Vein endothelial cell (primary cell): Measurements from ENCODE around the gene TACC2. TPM values are rescaled to one million over a fixed set of nuclear protein-coding genes. Genes with fewer than 3 reads are reported as not detected.

ENCODE experiments used
- small RNA-seq: library from RNA; depleted of rRNA; stranded (forward); fragments of <200 nt; gene quantifications from one replicate; pipeline ENCODE3, GENCODE V24; 2012
- total RNA-seq: library from RNA; depleted of rRNA; stranded (reverse); fragments of >200 nt; gene quantifications from 2 replicates; pipeline ENCODE4 v1.2.3, GENCODE V29; 2012

The TACC2 gene
- total RNA-seq, result 18.5 and 19.9 TPM in 2 replicates

GRCh38 chr10:121988361-121989324 is at the start of gene TACC2:
Gene TACC2 (plus strand): TSS chr10:121989163. CDS start chr10:122021982, 32,819 bp downstream.

GRCh38 chr10:121974535-121975294 is 14.2 kb upstream of the TACC2 start, which contains the start of gene NSMCE4A:
Gene NSMCE4A (minus strand): TSS chr10:121975217. CDS start chr10:121975165, 52 bp downstream.

GRCh38 chr10:122271076-122271475 is 282.1 kb downstream of the TACC2 start, which contains the start of gene BTBD16:
Gene BTBD16 (plus strand): TSS chr10:122271296. CDS start chr10:122275082, 3,786 bp downstream.

Small RNAs within 50 kb of the gene (small RNA-seq; reads per million reads assigned to genes)
- gene RF02219, result not detected

Other genes with a start within 250 kb of the TACC2 start
- gene ATE1, start 61.1 kb upstream of the TACC2 start, total RNA-seq, result 24.8 and 42.4 TPM in 2 replicates
- gene NSMCE4A, start 13.9 kb upstream of the TACC2 start, total RNA-seq, result 40.5 and 56.8 TPM in 2 replicates